GM12891 (cell line): ENCODE data around the gene SMIM23. TPM values are rescaled to one million over a fixed set of nuclear protein-coding genes. Genes with fewer than 3 reads are reported as not detected.

Experiments
- DNase-seq: peaks from one replicate; pipeline ENCODE4 v3.0.0; 2011; ENCODE audit warnings: low spot score; ENCODE audit not compliant: insufficient read length
- FAIRE-seq: peaks from 2 replicates; lab custom pipeline; 2011; peaks lifted over from hg19 to GRCh38; lab: Jason Lieb, UNC
- PAX5 ChIP-seq: IDR thresholded peaks from 2 replicates; pipeline ENCODE4 v1.6.1; 2011; ENCODE audit warnings: low read length, moderate library complexity, mild to moderate bottlenecking; ENCODE audit not compliant: insufficient read depth, severe bottlenecking
- POLR2A ChIP-seq: IDR thresholded peaks from 2 replicates; pipeline ENCODE4 v1.6.1; 2011; ENCODE audit warnings: low read depth, low read length, control low read depth
- POLR2AphosphoS5 ChIP-seq: IDR thresholded peaks from 2 replicates; pipeline ENCODE4 v1.6.1; 2011; ENCODE audit warnings: low read depth, low read length, control low read depth
- POU2F2 ChIP-seq: IDR thresholded peaks from 2 replicates; pipeline ENCODE4 v1.6.1; 2011; ENCODE audit warnings: low read depth, mild to moderate bottlenecking, control low read depth, low read length, moderate library complexity
- SPI1 ChIP-seq: IDR thresholded peaks from 2 replicates; pipeline ENCODE4 v1.6.1; 2011; ENCODE audit warnings: low read depth, low read length, control low read depth
- TAF1 ChIP-seq: IDR thresholded peaks from 2 replicates; pipeline ENCODE4 v1.6.1; 2011; ENCODE audit warnings: low read depth, low read length, control low read depth
- polyA plus RNA-seq: library from polyadenylated mRNA; unstranded; fragments of >200 nt; gene quantifications from one replicate; pipeline ENCODE4 v1.2.1, GENCODE V29; 2012; ENCODE audit warnings: low read depth, missing spikeins, inconsistent platforms; ENCODE audit not compliant: missing spikeins

The SMIM23 gene
- polyA plus RNA-seq = not detected

GRCh38 chr5:171785517-171785916 lies at the start of gene SMIM23:
SMIM23 (plus strand) TSS chr5:171785817; CDS start chr5:171785872, 55 bp downstream.
- TF ChIP-seq POLR2A = no peak
- no peak for TF ChIP-seq PAX5
- TF ChIP-seq POU2F2 = no peak
- no peak for TF ChIP-seq POLR2AphosphoS5
- no peak for TF ChIP-seq TAF1
- TF ChIP-seq SPI1 = no peak
- no peak for FAIRE-seq
- DNase-seq = no peak

GRCh38 chr5:171736976-171737891 lies 48.4 kb upstream of the SMIM23 start:
- FAIRE-seq (no peak), DNase-seq (no peak)
- TF ChIP-seq POU2F2 (no peak), TAF1 (no peak), PAX5 (no peak), POLR2A (no peak), POLR2AphosphoS5 (no peak), SPI1 (no peak)

- FAIRE-seq = no peak
- no peak for DNase-seq
- no peak for TF ChIP-seq POU2F2
- TF ChIP-seq PAX5 = no peak
- no peak for TF ChIP-seq TAF1
- no peak for TF ChIP-seq POLR2AphosphoS5
- no peak for TF ChIP-seq SPI1
- no peak for TF ChIP-seq POLR2A
Measured at GRCh38 chr5:171738501-171738900, 47.1 kb upstream of the SMIM23 start.

GRCh38 chr5:171739271-171739670 lies 46.3 kb upstream of the SMIM23 start:
- TF ChIP-seq POLR2AphosphoS5 = no peak
- TF ChIP-seq TAF1 = no peak
- DNase-seq (no peak), FAIRE-seq (no peak)

- no peak for DNase-seq
- TF ChIP-seq SPI1 (no peak), PAX5 (no peak), POU2F2 (no peak), POLR2A (no peak), TAF1 (no peak), POLR2AphosphoS5 (no peak)
- FAIRE-seq = no peak
Measured at GRCh38 chr5:171743436-171744076, 42.1 kb upstream of the SMIM23 start.

- FAIRE-seq (no peak), DNase-seq (no peak)
- no peak for TF ChIP-seq POLR2AphosphoS5
- TF ChIP-seq POLR2A = no peak
- no peak for TF ChIP-seq PAX5
- no peak for TF ChIP-seq TAF1
- TF ChIP-seq SPI1 = no peak
- no peak for TF ChIP-seq POU2F2
Measured at GRCh38 chr5:171744264-171744663, 41.4 kb upstream of the SMIM23 start.

GRCh38 chr5:171744882-171745281 lies 40.7 kb upstream of the SMIM23 start:
- TF ChIP-seq POLR2A (no peak), POU2F2 (no peak), SPI1 (no peak), TAF1 (no peak), POLR2AphosphoS5 (no peak), PAX5 (no peak)
- FAIRE-seq (no peak), DNase-seq (no peak)

GRCh38 chr5:171745602-171746001 lies 40.0 kb upstream of the SMIM23 start:
- TF ChIP-seq POLR2A (no peak), PAX5 (no peak), POLR2AphosphoS5 (no peak), POU2F2 (no peak), TAF1 (no peak), SPI1 (no peak)
- no peak for FAIRE-seq
- DNase-seq = no peak

GRCh38 chr5:171747061-171747859 lies 38.4 kb upstream of the SMIM23 start:
- TF ChIP-seq POU2F2 (no peak), POLR2A (no peak), POLR2AphosphoS5 (no peak), TAF1 (no peak), PAX5 (no peak), SPI1 (no peak)
- DNase-seq = no peak
- FAIRE-seq = no peak
